Glomerular visceral epithelial cell (primary cell): ENCODE data around the gene MEOX1.
A peak's percentile ranks its signal among the peaks of the same experiment; 100 is the strongest.

ENCODE experiments used
- DNase-seq: peaks from one replicate; pipeline ENCODE4 v3.0.0-alpha.2; 2016; ENCODE audit errors: extremely low spot score

Gene MEOX1

DNA sequence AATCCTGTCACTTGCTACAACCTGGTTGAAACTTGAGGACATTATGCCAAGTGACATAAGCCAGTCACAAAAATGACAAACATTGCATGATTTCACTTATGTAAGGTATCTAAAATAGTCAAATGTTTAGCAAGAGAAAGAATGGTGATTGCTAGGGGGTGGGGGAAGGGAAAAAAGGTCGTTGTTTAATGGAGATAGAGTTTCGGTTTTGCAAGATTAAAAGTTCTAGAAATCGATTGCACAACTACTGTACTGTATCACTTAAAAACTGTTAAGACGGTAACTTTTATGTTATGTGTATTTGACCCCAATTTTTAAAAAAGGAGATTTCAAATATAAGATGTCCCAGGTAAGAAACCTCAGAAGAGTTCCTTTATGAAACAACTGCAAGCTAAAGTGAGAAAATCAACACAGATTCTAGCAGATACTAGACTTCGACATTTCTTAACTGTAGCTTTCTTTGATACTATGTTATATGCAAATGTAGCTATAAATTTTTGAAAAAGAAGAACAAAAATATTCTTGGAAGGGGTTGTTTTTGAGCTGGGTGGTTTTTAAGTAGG, 5.9 kb downstream of the MEOX1 start:
- DNase-seq = no peak

- DNase-seq = no peak
Measured at GRCh38 chr17:43652124-43652480, 9.6 kb downstream of the MEOX1 start.

DNA sequence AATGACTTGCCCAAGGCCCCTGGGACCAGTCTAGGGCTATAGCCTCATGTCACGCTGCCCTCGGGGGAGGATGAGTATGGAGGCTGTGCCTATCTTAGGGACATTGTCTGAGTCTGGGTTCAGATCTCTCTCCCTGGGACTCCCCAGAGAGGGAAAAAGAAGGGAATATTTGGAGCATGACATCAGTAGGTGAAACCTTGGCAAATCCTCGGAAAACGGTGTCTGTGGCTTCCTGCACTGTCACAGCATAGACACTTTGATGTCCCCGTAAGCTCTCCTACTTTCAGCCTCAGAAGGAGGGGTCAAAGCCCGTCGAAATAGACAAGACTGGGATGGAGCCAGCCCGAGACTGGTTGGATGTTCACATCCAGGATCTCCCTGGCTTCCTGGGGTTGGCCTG, 11.3 kb downstream of the MEOX1 start:
- no peak for DNase-seq

- DNase-seq = no peak
Measured at GRCh38 chr17:43648916-43649315, 12.8 kb downstream of the MEOX1 start.

DNA sequence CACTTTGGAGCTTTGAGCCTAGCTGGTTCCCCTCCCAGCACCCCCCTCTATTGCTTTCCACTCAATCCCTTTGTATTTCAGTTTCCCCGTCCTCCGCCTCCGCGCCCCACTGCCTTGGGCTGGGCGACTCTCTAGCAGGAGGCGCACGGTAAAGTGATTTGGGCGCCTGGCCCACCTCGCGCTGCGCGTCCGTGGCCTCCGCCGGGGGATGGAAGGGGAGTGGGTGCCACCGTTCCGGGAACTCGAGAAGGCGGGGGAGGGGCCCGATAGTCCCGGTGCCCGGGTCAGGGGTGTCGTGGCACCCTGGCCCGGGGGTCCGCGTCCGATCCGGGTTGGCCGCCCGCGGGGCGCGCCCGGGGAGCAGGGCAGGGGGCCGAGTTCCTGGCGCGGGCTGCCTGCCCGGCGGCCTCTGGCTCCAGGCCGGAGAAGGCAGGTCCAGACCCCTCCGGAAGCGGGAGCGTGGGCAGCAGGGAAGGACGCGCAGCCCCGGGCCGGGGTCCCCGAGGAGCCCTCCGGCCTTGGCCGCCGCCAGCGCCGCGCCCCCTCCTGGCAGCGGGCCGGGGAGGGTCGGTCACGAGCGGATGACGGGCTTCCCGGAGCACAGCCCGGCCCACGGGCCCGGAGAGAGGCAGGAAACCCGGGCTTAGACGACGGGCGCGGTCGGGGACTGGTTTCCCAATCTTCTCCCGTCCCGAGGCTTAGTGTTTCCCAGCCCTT, 15.8 kb downstream of the MEOX1 start:
- no peak for DNase-seq

- DNase-seq = no peak
Measured at GRCh38 chr17:43645450-43645764, 16.3 kb downstream of the MEOX1 start.

- no peak for DNase-seq
Measured at GRCh38 chr17:43644081-43644480, 17.6 kb downstream of the MEOX1 start.

DNA sequence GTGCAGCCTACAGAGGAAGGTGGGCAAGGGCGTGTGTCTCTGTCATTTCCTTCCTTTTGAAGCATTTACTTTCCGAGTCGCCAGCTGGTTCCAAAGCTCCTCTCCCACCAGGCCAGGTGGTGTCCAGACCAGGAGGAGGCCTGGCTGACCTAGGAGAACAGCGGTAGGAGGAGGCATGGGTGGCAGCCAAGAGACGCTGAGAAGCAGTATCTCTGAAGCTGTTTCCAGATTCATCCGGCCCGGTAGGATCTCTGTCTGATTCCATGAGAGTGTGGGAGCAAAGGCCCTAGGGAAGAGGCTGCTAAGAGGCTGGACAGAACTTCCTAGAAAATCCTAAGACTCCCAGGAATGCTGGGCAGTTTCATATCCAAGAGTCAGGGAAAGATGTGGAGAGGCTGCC, 20.3 kb downstream of the MEOX1 start:
- DNase-seq = no peak

GRCh38 chr17:43640491-43641252, 21.1 kb downstream of the MEOX1 start:
- DNase-seq = no peak

DNA sequence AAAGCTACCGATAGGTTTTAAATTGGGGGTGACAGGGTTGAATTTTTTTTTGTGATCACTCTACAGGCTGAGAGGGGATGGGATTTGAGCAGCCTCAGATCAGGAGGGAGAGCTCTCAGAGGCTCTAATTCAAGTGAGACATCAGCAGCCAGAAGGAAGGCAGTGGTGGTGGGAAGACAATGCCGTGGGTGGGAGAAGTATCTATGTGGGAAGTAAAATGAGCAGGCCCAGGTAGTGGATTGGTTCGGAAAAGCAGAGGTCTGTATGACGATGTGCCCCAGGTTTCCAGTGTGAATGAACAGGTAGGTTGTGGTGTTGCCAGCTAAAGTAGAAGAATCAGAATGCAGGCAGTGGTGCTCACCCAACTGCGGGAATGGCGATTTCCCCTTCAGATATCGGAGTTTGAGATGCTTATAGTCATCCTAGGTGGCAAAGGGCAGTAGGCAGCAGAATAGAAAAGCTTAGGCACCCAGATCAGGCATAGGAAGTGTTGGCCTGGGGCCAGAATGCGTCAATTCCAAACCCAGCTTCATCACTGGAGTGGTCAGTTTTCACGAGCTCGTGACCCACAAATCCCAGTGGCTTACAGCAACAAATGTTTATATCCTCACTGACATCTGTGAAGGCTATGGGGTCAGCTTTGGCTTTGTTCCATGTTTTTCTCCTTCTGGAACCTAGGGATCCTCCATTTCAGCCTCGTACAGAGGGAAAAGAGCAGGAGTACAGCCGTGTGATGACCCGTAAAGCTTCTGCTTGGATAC, 24.0 kb downstream of the MEOX1 start:
- DNase-seq = peak; percentile 16

DNA sequence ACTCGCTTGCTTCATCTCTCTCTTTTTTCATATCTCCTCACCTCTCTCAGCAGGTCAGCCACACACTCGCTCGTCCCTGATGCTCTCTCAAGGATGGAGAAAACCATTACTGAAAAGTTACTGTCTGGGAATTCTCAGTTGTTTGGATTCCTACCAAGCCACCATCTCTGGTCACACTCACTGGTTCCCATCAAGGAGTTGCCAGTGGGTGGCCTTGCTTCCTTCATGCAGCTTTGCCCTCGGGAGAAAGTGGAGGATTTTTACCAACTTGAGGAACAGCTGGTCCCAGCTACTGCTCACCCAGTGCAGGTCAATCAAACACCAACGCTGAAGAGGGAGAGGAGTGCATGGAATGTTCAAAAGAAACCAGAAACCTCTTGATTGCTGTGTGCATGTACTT, 25.3 kb downstream of the MEOX1 start:
- DNase-seq = peak; percentile 73

- peak; percentile 20 for DNase-seq
Measured at GRCh38 chr17:43634591-43635125, 27.1 kb downstream of the MEOX1 start.

GRCh38 chr17:43632221-43632620, 29.5 kb downstream of the MEOX1 start:
- DNase-seq = no peak

DNA sequence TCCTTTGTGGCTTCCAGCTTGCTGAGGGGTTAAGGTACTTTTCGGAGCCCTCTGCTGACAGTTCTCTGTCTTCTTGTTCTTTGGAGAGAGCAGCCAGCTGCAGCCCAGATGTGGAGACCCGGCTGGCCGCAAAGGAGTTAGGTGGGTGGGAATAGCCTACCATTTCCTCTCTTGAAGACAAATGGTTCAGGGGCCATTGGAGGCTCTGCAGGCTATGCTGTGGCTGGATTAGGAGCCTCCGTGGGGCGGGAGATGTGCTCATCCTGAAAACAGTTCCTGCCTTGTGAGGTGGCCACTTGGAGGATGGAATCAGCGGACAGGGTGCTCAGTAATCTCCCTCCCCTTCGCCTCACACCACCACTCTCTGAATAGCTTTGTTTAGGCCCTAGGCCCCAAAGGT, 30.3 kb downstream of the MEOX1 start:
- no peak for DNase-seq

DNA sequence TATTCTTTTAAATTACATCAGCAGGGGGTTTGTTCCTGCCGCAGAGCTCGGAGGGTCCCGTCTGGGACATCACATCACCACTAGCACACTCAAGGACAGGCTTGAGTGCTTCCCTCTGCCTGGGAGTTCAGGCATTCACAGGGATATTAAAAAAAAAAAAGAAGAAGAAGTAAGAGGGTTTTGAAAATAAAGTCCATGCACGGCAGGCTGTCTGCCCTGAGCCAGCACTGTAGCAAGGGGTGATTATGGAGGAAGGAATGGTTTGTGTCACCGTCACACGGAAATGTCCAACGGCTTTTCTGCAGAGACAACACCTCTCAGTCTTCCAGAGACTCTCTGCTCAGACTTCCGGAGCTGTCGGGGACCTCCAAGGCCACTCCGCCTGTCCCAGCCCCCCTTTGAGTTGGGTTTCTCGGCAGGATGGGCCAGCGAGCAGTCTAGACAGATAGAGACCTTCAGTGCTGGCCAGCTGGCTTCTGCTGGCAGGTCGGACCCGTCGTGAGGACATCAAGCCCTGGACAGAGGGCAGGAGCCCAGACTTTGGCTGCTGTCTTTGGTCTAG, 33.6 kb downstream of the MEOX1 start:
- DNase-seq = peak; percentile 19

DNA sequence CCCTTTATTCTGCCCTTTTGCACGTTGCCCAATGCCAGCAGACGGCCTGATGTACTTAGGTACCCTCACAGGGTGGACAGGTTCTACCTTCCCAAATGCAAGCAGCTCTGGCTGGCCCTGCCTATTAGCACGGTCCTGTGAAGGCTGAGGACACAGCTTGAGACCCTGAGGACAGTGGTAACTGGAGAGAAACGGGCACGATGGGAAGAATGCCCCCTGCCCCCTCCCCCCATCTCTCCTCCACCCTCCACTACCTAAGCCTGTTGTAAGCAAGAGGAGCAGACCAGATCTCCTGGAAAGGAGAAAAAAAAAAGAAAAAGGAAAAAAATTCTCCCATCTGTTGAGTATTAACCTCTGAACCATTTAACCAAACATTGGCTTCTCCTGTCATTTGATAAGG, 34.1 kb downstream of the MEOX1 start:
- DNase-seq = no peak

DNA sequence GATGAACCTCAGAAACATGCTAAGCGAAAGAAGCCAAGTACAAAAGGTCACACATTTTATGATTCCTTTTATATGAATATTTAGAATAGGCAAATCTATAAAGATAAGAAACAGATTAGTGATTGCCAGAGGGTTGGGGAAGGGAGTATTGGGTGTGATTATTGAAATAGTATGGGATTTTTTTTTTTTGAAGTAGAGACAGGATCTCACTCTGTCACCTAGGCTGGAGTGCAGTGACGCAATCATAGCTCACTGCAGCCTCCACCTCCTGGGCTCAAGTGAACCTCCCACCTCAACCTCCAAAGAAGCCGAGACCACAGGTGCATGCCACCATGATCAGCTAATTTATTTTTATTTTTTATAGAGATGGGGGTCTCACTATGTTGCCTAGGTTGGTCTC, 35.7 kb downstream of the MEOX1 start:
- DNase-seq = no peak

GRCh38 chr17:43625606-43626005, 36.1 kb downstream of the MEOX1 start:
- no peak for DNase-seq

DNA sequence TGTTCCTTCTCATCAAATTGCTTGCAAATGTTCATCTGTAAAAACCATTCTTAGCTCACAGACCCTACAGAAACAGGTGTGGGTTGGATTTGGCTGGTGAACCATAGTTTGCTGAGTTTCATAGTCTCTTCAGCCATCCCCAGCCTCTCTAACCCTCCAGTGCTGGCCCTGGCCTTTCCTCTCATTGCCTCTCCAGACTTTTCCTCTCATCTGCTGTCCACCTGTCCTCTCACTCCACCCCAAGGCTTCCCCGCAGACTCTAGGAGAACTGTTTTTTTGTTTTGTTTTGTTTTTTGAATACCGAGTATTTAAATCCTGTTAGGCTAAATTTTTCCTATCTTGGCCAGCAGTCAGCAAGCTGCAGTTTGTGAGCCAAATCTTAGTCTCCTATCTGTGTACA, 41.1 kb downstream of the MEOX1 start:
- no peak for DNase-seq

GRCh38 chr17:43620147-43620546, 41.6 kb downstream of the MEOX1 start:
- DNase-seq = no peak

GRCh38 chr17:43619705-43620104, 42.0 kb downstream of the MEOX1 start:
- no peak for DNase-seq

- DNase-seq = no peak
Measured at GRCh38 chr17:43618276-43618675, 43.4 kb downstream of the MEOX1 start.
